PC-9 (cell line): Measurements from ENCODE around the gene MAGI3. TPM values are rescaled to one million over a fixed set of nuclear protein-coding genes. Genes with fewer than 3 reads are reported as not detected.
A peak's percentile ranks its signal among the peaks of the same experiment; 100 is the strongest.

Experiments
- BruUV-seq: library from RNA; stranded (reverse); fragments of 400-500 nt; replicated peaks from 2 replicates; lab custom pipeline; 2021; lab: Mats Ljungman, UMichigan
- CTCF ChIA-PET: fragments of 300-600 bp; sonication (Branson Sonifier 250); formaldehyde crosslinking; loops from one replicate; lab custom pipeline; 2022; ENCODE audit warnings: antibody characterized with exemption; lab: Charles Lee
- POLR2A ChIA-PET: fragments of 300-600 bp; sonication (Branson Sonifier 250); formaldehyde crosslinking; loops from one replicate; lab custom pipeline; 2022; ENCODE audit warnings: antibody characterized with exemption; ENCODE audit not compliant: unreplicated experiment; lab: Charles Lee
- DNase-seq, 2 experiments: peaks; one replicate each; pipeline versions ENCODE4 v3.0.0 to v3.0.0-alpha.2; 2015 to 2022; ENCODE audit warnings: mixed read lengths in 1 of 2
- H2AFZ ChIP-seq: fragments of 200-600 bp; sonication (generic); 2 replicates; pipeline ENCODE4 v1.8.1; 2017; ENCODE audit warnings: antibody characterized with exemption
- H3F3A ChIP-seq: fragments of 200-600 bp; sonication (generic); 2 replicates; pipeline ENCODE4 v1.8.1; 2017; ENCODE audit warnings: antibody characterized with exemption, mild to moderate bottlenecking, low read depth; ENCODE audit not compliant: insufficient read depth
- H3K27ac ChIP-seq: fragments of 200-600 bp; sonication (generic); 2 replicates; pipeline ENCODE4 v1.6.1; 2016; ENCODE audit warnings: mixed run types
- H3K27me3 ChIP-seq: fragments of 200-600 bp; sonication (generic); 2 replicates; pipeline ENCODE4 v1.6.1; 2016; ENCODE audit warnings: low read depth, mixed run types; ENCODE audit not compliant: insufficient read depth
- H3K36me3 ChIP-seq: fragments of 200-600 bp; sonication (generic); 2 replicates; pipeline ENCODE4 v1.6.1; 2016; ENCODE audit warnings: low read depth, mixed run types
- H3K4me1 ChIP-seq: fragments of 200-600 bp; sonication (generic); replicated peaks from 2 replicates; pipeline ENCODE4 v1.6.1; 2016; ENCODE audit warnings: mixed run types; ENCODE audit not compliant: insufficient read depth
- H3K4me2 ChIP-seq: fragments of 200-600 bp; sonication (generic); 2 replicates; pipeline ENCODE4 v1.6.1; 2017; ENCODE audit warnings: mixed run types
- H3K4me3 ChIP-seq: fragments of 200-600 bp; sonication (generic); 2 replicates; pipeline ENCODE4 v1.6.1; 2016; ENCODE audit warnings: mixed run types
- H3K79me2 ChIP-seq: fragments of 200-600 bp; sonication (generic); 2 replicates; pipeline ENCODE4 v1.6.1; 2017; ENCODE audit warnings: low read depth, mixed run types
- H3K9me2 ChIP-seq: fragments of 200-600 bp; sonication (generic); 2 replicates; pipeline ENCODE4 v1.8.1; 2017; ENCODE audit warnings: mild to moderate bottlenecking; ENCODE audit not compliant: insufficient read depth
- H3K9me3 ChIP-seq: fragments of 200-600 bp; sonication (generic); 2 replicates; pipeline ENCODE4 v1.8.1; 2016; ENCODE audit warnings: low read depth; ENCODE audit not compliant: insufficient read depth
- H4K20me1 ChIP-seq: fragments of 200-600 bp; sonication (generic); 2 replicates; pipeline ENCODE4 v1.8.1; 2017; ENCODE audit not compliant: insufficient read depth
- CTCF ChIP-seq: fragments of 200-600 bp; sonication (generic); conservative IDR thresholded peaks from 2 replicates; pipeline ENCODE4 v1.6.1; 2017; ENCODE audit warnings: mixed run types, antibody characterized with exemption, mild to moderate bottlenecking, moderate library complexity
- EZH2 ChIP-seq: fragments of 200-600 bp; sonication (generic); IDR thresholded peaks from 2 replicates; pipeline ENCODE4 v1.8.0; 2017; ENCODE audit warnings: antibody characterized with exemption, low read depth
- intact Hi-C: fragments of 100-400 bp; cut with micrococcal nuclease; formaldehyde crosslinking; loops from one replicate; pipeline ENCODE4 v1.10.0; 2022; ENCODE audit not compliant: unreplicated experiment
- total RNA-seq: library from RNA; stranded (reverse); gene quantifications from 2 replicates; pipeline ENCODE4 v1.2.3, GENCODE V29; 2021

MAGI3 gene
- total RNA-seq, 1 experiment from 2014 or later, result 17.3 TPM

GRCh38 chr1:113676524-113676923, 286.2 kb downstream of the MAGI3 start:
- intact Hi-C loops, result loop anchor here (5.0 to 10.0 kb wide), 4 partner anchors 222 to 1284 kb away; partner anchors contain the start of genes MAGI3 and PPM1J
- DNase-seq, result no peak
- Histone ChIP-seq H3K27ac (no peak overlapping the region), H3K36me3 (no peaks in the 10 kb centered on the region), H3K4me1 (peaks cover 17% of the 10 kb centered on the region), H3K27me3 (no peaks in the 10 kb centered on the region), H4K20me1 (no peaks in the 10 kb centered on the region), H3K4me3 (no peak overlapping the region), H3K4me2 (no peak overlapping the region), H3K9me3 (no peaks in the 10 kb centered on the region), H3F3A (peaks cover 10% of the 10 kb centered on the region; the same call in 1 of the 2 replicates), H3K79me2 (no peaks in the 10 kb centered on the region), H3K9me2 (no peaks in the 10 kb centered on the region), H2AFZ (no peak overlapping the region)
- CTCF ChIA-PET, result interaction anchor here (0.6 kb wide), 1 partner anchor 435 kb away, joined by 9 read pairs; no protein-coding TSS in a partner anchor
- TF ChIP-seq EZH2 (no peak), CTCF (no peak)
- no TSS peak for BruUV-seq
- POLR2A ChIA-PET, result no interaction called here

DNA sequence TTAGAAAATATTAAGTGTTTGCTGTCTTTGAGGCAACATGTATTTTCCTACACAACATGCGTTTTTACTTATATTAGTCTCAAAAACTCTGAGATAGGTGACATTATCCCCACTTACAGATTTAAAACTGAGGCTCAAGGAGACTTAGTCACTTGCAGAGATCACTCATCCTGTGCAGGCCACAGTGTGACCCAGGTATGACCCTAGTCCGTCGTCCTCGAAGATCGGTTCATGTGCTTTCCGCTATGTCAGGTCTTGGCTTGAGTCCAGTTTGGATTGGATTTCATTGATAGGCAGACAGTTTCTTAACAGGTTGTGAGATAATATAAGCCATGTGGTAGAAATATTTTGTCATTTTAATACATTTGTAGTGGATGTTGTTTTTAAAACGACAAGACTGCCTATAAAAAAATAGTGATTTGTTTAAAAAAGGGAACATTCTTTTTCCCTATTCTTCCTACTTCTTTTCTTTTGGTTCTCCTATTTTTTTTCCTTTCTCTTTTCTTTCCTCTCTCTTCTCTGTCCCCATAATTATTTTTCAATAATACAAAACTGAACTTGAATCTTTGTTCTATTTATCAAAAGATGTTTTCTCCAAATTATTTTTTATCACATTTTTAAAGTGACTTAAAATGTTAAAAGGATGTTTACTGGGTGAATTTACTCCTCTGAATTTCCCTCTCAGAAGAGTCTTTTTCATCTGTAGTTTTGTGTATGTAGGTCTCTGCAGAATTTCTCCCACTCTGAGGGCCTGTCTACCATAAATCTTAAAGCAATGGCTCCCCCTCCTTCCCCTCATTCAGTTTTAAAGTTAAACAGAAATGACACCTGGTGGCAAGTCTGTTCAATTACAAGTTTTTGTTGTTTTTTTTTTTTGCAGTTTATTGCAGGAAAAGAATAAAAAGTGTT, 287.2 kb downstream of the MAGI3 start:
- ChIA-PET CTCF (interaction anchor here (0.6 to 0.7 kb wide), 4 partner anchors 281 to 844 kb away, joined by 3 to 9 read pairs (median 6); no protein-coding TSS in a partner anchor), POLR2A (interaction anchor here (0.7 kb wide), 2 partner anchors 99 to 605 kb away, joined by 8 to 10 read pairs; no protein-coding TSS in a partner anchor)
- Histone ChIP-seq H3F3A (peaks cover 10% of the 10 kb centered on the region; the same call in 1 of the 2 replicates), H4K20me1 (no peaks in the 10 kb centered on the region), H3K4me2 (no peak overlapping the region), H3K4me1 (peaks cover 17% of the 10 kb centered on the region), H3K36me3 (no peaks in the 10 kb centered on the region), H3K79me2 (no peaks in the 10 kb centered on the region), H2AFZ (no peak overlapping the region), H3K9me2 (no peaks in the 10 kb centered on the region), H3K27ac (no peak overlapping the region), H3K4me3 (no peak overlapping the region), H3K9me3 (no peaks in the 10 kb centered on the region), H3K27me3 (no peaks in the 10 kb centered on the region)
- no TSS peak for BruUV-seq
- intact Hi-C loops, result loop anchor here (1.0 to 10.0 kb wide), 6 partner anchors 223 to 1285 kb away; partner anchors contain the start of genes LRIG2, MAGI3 and PPM1J
- peak in 1 of 2 experiments; percentile 59 for DNase-seq
- TF ChIP-seq EZH2 (no peak), CTCF (peak; percentile 97)

DNA sequence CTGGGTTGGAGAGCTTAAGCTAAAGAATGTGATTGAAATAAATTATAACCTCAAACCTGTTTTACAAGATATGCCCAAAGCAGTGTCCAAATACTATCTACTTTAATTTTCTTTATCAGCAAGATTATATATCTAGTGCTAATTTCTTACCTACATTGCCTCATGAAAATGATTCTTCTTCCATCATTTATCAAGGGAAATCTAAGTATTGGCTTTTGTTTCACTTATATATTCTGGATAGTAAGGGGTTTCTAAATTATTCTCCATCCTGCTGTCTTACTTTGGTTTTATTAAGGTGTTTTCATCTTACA, 287.8 kb downstream of the MAGI3 start:
- Histone ChIP-seq H3K4me2 (no peak overlapping the region), H3K79me2 (no peaks in the 10 kb centered on the region), H3K9me2 (no peaks in the 10 kb centered on the region), H3K27me3 (no peaks in the 10 kb centered on the region), H3K27ac (no peak overlapping the region), H3K4me3 (no peak overlapping the region), H3K9me3 (no peaks in the 10 kb centered on the region), H3K36me3 (no peaks in the 10 kb centered on the region), H2AFZ (no peak overlapping the region), H3K4me1 (peaks cover 17% of the 10 kb centered on the region), H4K20me1 (no peaks in the 10 kb centered on the region), H3F3A (peaks cover 10% of the 10 kb centered on the region; the same call in 1 of the 2 replicates)
- TF ChIP-seq CTCF (no peak; the same call in 1 of the 2 replicates), EZH2 (no peak)
- intact Hi-C loops, result loop anchor here (1.0 to 10.0 kb wide), 6 partner anchors 223 to 1286 kb away; partner anchors contain the start of genes LRIG2, MAGI3 and PPM1J
- ChIA-PET CTCF (interaction anchor here (0.6 to 0.7 kb wide), 4 partner anchors 281 to 844 kb away, joined by 3 to 9 read pairs (median 6); no protein-coding TSS in a partner anchor), POLR2A (interaction anchor here (0.7 kb wide), 2 partner anchors 99 to 606 kb away, joined by 8 to 10 read pairs; no protein-coding TSS in a partner anchor)
- no TSS peak for BruUV-seq
- no peak for DNase-seq
